Measurements from ENCODE around the gene SLK. TPM values are rescaled to one million over a fixed set of nuclear protein-coding genes. Genes with fewer than 3 reads are reported as not detected.

Gene SLK
- total and polyA plus RNA-seq, 2 of the 13 experiments (the other 11 are each of a cell fraction or from before 2014, with no cell fraction given) = 3.4 to 22.8 TPM

- no peak for TF ChIP-seq CSRNP2 (CRISPR knock-in tag; conservative IDR thresholded peaks at IDR 0.05; ENCODE audit: low read depth)
- no peak for TF ChIP-seq PAF1 (CRISPR knock-in tag; IDR thresholded peaks at IDR 0.05)
- TF ChIP-seq SRF (IDR thresholded peaks at IDR 0.05; ENCODE audit: low read depth, low read length) = no peak
- no peak for TF ChIP-seq ZNF788 (CRISPR knock-in tag; IDR thresholded peaks at IDR 0.05; ENCODE audit: borderline replicate concordance)
- TF ChIP-seq ZNF207 (IDR thresholded peaks at IDR 0.05; ENCODE audit: borderline replicate concordance) = no peak
- TF ChIP-seq DNMT3B (CRISPR knock-in tag; conservative IDR thresholded peaks at IDR 0.05) = no peak
- no peak for TF ChIP-seq MXD3 (CRISPR knock-in tag; IDR thresholded peaks at IDR 0.05)
Measured at GRCh38 chr10:103936022-103936421, 30.9 kb upstream of the SLK start (continued).

- Histone ChIP-seq H3K4me2 (ENCODE audit: low read depth, low read length) (no peak overlapping the region), H3K4me3 (replicated peaks in 1 of 3; ENCODE audit: insufficient read depth in 1 of 3, low read depth in 2 of 3, low read length in 3 of 3) (no peak overlapping the region), H3K27me3 (ENCODE audit: control insufficient read depth in 1 of 2, insufficient read depth in 2 of 2, low read length in 2 of 2) (peaks cover 0 to 2% of the 10 kb centered on the region in 2 experiments; a peak in 1 of 5 replicates), H3K27ac (ENCODE audit: extremely low read length, insufficient read depth, low read length) (no peak overlapping the region), H4K20me1 (ENCODE audit: insufficient read depth, low read length) (no peaks in the 10 kb centered on the region), H3K9me3 (ENCODE audit: low read length) (no peaks in the 10 kb centered on the region), H3K36me3 (replicated peaks in 1 of 2; ENCODE audit: control insufficient read depth in 1 of 2, insufficient read depth in 2 of 2, low read length in 2 of 2) (no peaks in the 10 kb centered on the region), H3K4me1 (ENCODE audit: insufficient read depth, low read length) (no peaks in the 10 kb centered on the region), H3K79me2 (ENCODE audit: insufficient read depth, low read length) (no peaks in the 10 kb centered on the region), H2AFZ (ENCODE audit: low read length) (no peak overlapping the region), H3K9ac (ENCODE audit: insufficient read depth, low read depth, low read length) (no peak overlapping the region)
- intact Hi-C loops (cut with micrococcal nuclease; ENCODE audit: unreplicated experiment) (no loop called here), in situ Hi-C loops (cut with HindIII; ENCODE audit: extremely low pct_ligation_motif_present, low pct_unique_long_range_greater_than_20kb) (no loop called here)
- peak; percentile 63; the same call in 1 of the 2 replicates for TF ChIP-seq GFI1 (CRISPR knock-in tag; IDR thresholded peaks at IDR 0.05; ENCODE audit: borderline replicate concordance)
- TF ChIP-seq CEBPB (IDR thresholded peaks at IDR 0.05; ENCODE audit: borderline replicate concordance, low read depth, low read length) = peak; percentile 80
- TF ChIP-seq ATM (IDR thresholded peaks at IDR 0.05; ENCODE audit: borderline replicate concordance) = no peak
- FAIRE-seq (no peak), ATAC-seq (no peak), DNase-seq (ENCODE audit: low spot score) (no peak)
- ChIA-PET POLR2A (no interaction called here), CTCF (ENCODE audit: low intra/inter-chr PET ratio, low total read pairs) (no interaction called here)
- BruUV-seq (replicated peaks) = no TSS peak
Measured at GRCh38 chr10:103939522-103939921, 27.4 kb upstream of the SLK start.

Data from HepG2 (cell line).